NCI-H526 treated with DMSO at 0.1 percent for 48 hours (cell line): Measurements from ENCODE around the gene MGAT4C.
"Not testable (repeated sequence)": the region's sequence is repeated elsewhere in the genome, so short reads cannot be mapped to it uniquely, and the experiment has no call there.

Source experiments
- DNase-seq: peaks from one replicate; lab custom pipeline; 2025; lab: John Stamatoyannopoulos, UW

The MGAT4C gene

GRCh38 chr12:86134561-86134960 lies 121.6 kb downstream of the MGAT4C start:
- no peak for DNase-seq

GRCh38 chr12:86126900-86127299 lies 129.3 kb downstream of the MGAT4C start:
- DNase-seq = not testable (repeated sequence)

GRCh38 chr12:86122846-86123468 lies 133.2 kb downstream of the MGAT4C start:
- DNase-seq = no peak

DNA sequence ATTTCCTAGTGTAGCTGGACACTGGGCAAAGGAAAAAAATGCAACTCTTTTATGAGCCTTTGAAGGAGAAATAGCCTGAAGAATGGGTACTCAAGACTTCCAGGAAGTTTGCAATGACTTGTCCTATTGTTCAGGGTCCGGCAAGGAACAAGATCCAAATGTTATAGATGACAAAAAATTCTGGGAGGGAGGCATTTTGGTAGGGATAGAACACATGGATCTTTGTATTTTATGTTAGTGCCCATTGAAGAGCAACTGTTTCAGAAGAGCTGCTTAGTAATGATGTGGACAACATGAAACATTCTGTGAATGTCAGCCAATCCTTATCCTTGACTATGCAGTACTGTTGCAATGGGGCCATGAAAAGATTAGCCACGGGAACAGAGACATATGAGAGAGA lies 138.0 kb downstream of the MGAT4C start:
- no peak for DNase-seq

DNA sequence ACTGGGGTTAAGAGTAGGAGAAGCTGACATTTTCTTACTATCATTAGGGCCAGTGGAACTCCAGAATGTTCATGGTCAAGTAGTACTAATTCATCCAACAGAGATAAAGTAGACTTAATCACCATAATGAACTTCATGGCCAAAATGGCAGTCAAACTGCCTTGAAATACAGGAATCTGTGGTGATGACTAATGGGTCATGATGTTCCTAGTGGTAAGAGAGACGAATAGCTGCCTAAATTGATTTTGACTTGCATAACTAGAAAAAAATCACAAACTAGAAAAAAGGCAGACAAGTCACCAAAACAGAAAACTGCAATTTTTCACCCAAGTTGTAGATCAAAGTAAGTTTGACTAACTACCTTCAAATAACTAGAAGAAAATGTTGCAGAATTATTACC lies 138.5 kb downstream of the MGAT4C start:
- no peak for DNase-seq

- DNase-seq = no peak
Observed at GRCh38 chr12:86104087-86104486, 152.1 kb downstream of the MGAT4C start.

DNA sequence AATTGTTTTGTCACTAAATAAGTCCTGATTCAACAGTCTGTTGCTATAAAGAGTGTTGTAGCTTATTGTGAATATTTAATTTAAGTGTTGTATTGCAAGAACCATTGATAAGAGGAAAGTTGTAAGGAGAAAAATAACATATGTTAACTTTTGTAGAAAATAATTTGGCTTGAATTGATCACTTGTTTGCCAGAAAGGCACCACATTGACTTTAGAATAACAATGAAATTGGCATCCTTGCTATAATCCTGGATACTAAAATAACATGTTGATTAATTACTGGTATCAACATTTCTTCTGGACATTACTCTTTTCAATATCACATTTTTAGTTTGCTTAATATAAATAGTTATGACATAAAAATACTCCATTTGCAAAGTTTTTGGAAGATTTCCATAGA lies 159.0 kb downstream of the MGAT4C start:
- no peak for DNase-seq

- DNase-seq = no peak
Observed at GRCh38 chr12:86091681-86092080, 164.5 kb downstream of the MGAT4C start.

DNA sequence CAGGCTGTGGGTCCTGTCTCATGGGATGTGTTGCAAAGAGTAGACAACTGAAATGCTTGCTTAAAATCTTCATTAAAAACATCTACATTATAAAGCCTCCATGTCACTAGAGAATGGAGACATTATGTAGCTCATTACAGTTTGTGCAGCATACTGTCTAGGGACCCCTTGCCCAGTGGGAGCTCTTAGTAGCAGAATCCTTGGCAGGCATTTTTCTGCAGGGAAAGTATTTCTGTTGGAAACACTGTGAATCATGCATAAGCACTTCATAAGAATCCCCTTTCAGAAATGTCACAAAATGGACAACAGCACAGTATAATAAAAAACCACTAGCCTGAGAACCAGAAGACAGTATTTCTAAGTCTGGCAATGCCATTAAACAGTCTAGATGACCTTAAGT lies 174.3 kb downstream of the MGAT4C start:
- no peak for DNase-seq

- DNase-seq = not testable (repeated sequence)
Observed at GRCh38 chr12:86059052-86059451, 197.1 kb downstream of the MGAT4C start.

GRCh38 chr12:86057092-86057845 lies 198.9 kb downstream of the MGAT4C start:
- no peak for DNase-seq

DNA sequence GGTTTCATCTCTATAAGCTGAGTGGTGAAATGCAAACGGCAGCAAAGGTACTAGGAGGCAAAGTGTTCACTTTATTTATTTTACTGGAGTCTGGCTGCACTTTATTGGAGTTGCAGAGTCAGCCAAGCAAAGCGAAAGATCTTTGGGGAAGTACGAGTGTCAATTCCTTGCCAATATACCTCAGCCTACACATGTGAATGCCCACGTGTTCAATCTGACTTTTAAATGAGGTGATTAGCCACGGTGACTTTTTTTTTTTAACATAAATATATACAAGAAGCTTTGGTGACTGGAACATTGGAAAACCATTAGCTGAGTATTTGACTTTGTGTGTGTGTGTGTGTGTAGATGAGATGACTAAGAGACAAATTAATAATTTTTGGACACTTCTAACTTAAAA lies 203.3 kb downstream of the MGAT4C start:
- no peak for DNase-seq

GRCh38 chr12:86050010-86050409 lies 206.2 kb downstream of the MGAT4C start:
- no peak for DNase-seq

GRCh38 chr12:86044396-86044795 lies 211.8 kb downstream of the MGAT4C start:
- no peak for DNase-seq

GRCh38 chr12:86042062-86042461 lies 214.1 kb downstream of the MGAT4C start:
- no peak for DNase-seq

DNA sequence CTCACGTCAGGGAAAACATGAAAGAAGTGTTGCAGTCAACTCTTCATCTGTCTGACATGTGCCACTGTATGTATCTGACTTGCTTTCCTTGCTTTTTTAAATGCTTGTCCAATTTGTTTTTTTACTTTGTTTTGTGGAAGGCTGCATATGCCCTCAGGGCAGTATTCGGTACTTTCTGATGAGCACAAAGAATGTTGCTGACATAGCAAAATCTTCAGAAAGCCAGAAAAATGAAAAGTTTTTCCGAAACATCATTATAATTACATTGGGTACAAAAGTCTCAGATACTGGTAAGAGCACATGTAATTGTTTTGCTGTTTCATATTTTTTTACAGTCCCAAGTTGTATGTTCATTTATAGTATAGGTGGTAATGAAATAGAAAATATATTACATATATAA lies 237.8 kb downstream of the MGAT4C start:
- no peak for DNase-seq

DNA sequence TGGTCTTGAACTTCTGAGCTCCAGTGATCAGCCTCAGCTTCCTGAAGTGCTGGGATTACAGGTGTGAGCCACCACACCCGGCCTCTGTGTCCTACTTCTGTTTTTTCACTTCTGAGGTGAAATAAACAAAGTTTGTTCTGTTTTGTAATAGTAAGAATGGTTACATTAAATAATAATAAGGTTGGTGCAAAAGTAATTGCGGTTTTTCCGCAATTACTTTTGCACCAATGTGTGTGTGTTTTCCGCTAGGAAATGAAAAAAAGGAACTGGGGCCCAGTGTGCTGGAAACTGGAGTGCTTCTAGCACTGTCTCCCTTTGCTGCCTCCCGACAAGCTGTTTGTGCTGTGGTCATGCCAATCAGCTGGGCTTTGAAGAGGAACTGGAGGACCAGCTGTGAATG lies 241.2 kb downstream of the MGAT4C start:
- no peak for DNase-seq

DNA sequence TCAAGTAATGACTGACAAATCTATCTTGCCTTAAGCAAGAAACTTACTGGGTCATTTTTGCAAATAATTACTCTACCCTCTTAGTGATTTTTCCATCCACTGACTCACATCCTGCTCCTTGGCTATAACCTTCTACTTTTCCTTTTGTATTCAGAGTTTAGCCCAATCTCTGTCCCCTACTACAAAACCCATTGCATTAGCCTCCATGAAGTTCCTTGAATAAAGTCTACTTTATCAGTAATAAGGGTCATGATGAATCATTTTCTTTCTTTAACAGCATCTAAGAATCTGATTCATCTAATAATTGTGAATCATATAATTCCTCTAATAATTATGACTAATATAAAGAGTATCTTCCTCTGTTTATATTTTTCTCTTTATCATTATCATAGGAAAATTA lies 249.5 kb downstream of the MGAT4C start:
- no peak for DNase-seq

DNA sequence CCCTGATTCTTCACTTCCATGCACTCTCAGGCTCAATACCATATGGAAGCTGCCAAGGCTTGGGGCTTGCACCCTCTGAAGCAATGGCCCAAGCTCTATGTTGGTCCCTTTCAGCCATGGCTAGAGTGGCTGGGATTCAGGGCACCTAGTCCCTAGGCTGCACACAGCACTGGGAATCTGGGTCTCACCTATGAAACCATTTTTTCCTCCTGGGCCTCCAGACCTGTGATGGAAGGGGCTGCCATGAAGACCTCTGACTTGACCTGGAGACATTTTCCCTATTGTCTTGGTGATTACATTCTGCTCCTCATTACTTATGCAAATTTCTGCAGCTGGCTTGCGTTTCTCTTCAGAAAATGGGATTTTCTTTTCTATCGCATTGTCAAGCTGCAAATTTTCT lies 258.1 kb downstream of the MGAT4C start:
- no peak for DNase-seq

- DNase-seq = no peak
Observed at GRCh38 chr12:85996280-85996679, 259.9 kb downstream of the MGAT4C start.

- DNase-seq = no peak
Observed at GRCh38 chr12:85993746-85994145, 262.4 kb downstream of the MGAT4C start.

GRCh38 chr12:85985996-85986395 lies 270.2 kb downstream of the MGAT4C start:
- DNase-seq = no peak

DNA sequence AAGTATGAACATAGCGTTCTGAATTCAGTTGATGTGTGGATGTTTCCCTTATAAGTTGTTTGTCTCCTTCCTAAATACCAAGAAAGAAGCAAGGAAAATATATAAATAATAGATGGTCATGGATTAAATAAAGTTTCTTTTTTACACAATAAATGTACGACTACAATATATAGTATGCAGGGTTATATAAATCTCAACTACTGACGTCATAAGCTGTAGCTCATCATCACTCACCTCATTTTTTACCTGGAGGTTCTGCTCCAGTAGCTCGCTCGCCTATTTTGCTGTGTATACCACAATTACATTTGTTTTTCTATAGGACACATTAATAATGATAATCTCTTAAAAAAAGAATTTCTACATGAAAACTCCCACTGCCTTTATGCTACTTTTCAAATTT lies 272.6 kb downstream of the MGAT4C start:
- DNase-seq = no peak

- no peak for DNase-seq
Observed at GRCh38 chr12:85979641-85980040, 276.6 kb downstream of the MGAT4C start.
